ENCODE data around the gene STX19. TPM values are rescaled to one million over a fixed set of nuclear protein-coding genes. Genes with fewer than 3 reads are reported as not detected.

STX19 gene
- total and polyA plus RNA-seq, 2 experiments from 2014 or later, result not detected

GRCh38 chr3:94008253-94008652, 20.1 kb downstream of the STX19 start:
- no peaks in the 10 kb centered on the region for H3F3A ChIP-seq (ENCODE audit: insufficient read depth)
- no peaks in the 10 kb centered on the region for H4K20me1 ChIP-seq (ENCODE audit: insufficient read depth)
- H3K36me3 ChIP-seq (ENCODE audit: low read depth), result no peaks in the 10 kb centered on the region
- peaks cover 4% of the 10 kb centered on the region; the same call in 1 of the 2 replicates for H3K4me1 ChIP-seq (ENCODE audit: insufficient read depth)
- H3K79me2 ChIP-seq (ENCODE audit: insufficient read depth), result no peaks in the 10 kb centered on the region
- no peak overlapping the region for H2AFZ ChIP-seq
- no peak for DNase-seq
- no peak overlapping the region for H3K4me3 ChIP-seq
- H3K27me3 ChIP-seq (replicated peaks; ENCODE audit: insufficient read depth), result no peaks in the 10 kb centered on the region
- TF ChIP-seq EZH2 (IDR thresholded peaks at IDR 0.05; ENCODE audit: insufficient read depth, poor library complexity, severe bottlenecking) (no peak), EZH2phosphoT487 (IDR thresholded peaks at IDR 0.05; ENCODE audit: insufficient read depth, low read depth) (no peak)
- no peaks in the 10 kb centered on the region for H3K9me3 ChIP-seq (ENCODE audit: low read depth)
- H3K4me2 ChIP-seq (ENCODE audit: unreplicated experiment), result no peak overlapping the region
- no peak overlapping the region for H3K27ac ChIP-seq
- no peaks in the 10 kb centered on the region for H3K9me2 ChIP-seq (ENCODE audit: insufficient read depth)
- H3K9ac ChIP-seq, result no peak overlapping the region
- in situ Hi-C loops (cut with MboI), result no loop called here
- WGBS, 2 experiments (ENCODE audit: low coverage in 1 of 2, low lambda C conversion rate in 2 of 2, missing lambda C conversion rate in 2 of 2), result 96 to 100% methylated on average over 2 of the region's 2 CpGs

- Histone ChIP-seq H3K36me3 (ENCODE audit: low read depth) (no peaks in the 10 kb centered on the region), H3K4me3 (peak overlapping the region; percentile 73), H3K27me3 (replicated peaks; ENCODE audit: insufficient read depth) (no peaks in the 10 kb centered on the region), H3K9ac (peak overlapping the region; percentile 77), H3K4me1 (ENCODE audit: insufficient read depth) (peaks cover 4% of the 10 kb centered on the region; the same call in 1 of the 2 replicates), H3K27ac (no peak overlapping the region), H3F3A (ENCODE audit: insufficient read depth) (no peaks in the 10 kb centered on the region), H2AFZ (peak overlapping the region; percentile 89), H3K9me2 (ENCODE audit: insufficient read depth) (no peaks in the 10 kb centered on the region), H3K9me3 (ENCODE audit: low read depth) (no peaks in the 10 kb centered on the region), H3K79me2 (ENCODE audit: insufficient read depth) (no peaks in the 10 kb centered on the region), H3K4me2 (ENCODE audit: unreplicated experiment) (peak overlapping the region; percentile 94), H4K20me1 (ENCODE audit: insufficient read depth) (no peaks in the 10 kb centered on the region)
- no peak for TF ChIP-seq EZH2phosphoT487 (IDR thresholded peaks at IDR 0.05; ENCODE audit: insufficient read depth, low read depth)
- TF ChIP-seq EZH2 (IDR thresholded peaks at IDR 0.05; ENCODE audit: insufficient read depth, poor library complexity, severe bottlenecking), result no peak
- 1 to 3% methylated on average over 4 of the region's 4 CpGs for WGBS, 2 experiments (ENCODE audit: low coverage in 1 of 2, low lambda C conversion rate in 2 of 2, missing lambda C conversion rate in 2 of 2)
- in situ Hi-C loops (cut with MboI), result no loop called here
- peak; percentile 83 for DNase-seq
These were observed 24.0 kb downstream of the STX19 start for GRCh38 chr3:94004301-94004910.

GRCh38 chr3:94001827-94002495, 26.4 kb downstream of the STX19 start:
- in situ Hi-C loops (cut with MboI), result no loop called here
- H3K27ac ChIP-seq, result no peak overlapping the region
- H3K9ac ChIP-seq, result no peak overlapping the region
- no peak overlapping the region for H3K4me2 ChIP-seq (ENCODE audit: unreplicated experiment)
- H3F3A ChIP-seq (ENCODE audit: insufficient read depth), result no peaks in the 10 kb centered on the region
- peaks cover 4% of the 10 kb centered on the region; the same call in 1 of the 2 replicates for H3K4me1 ChIP-seq (ENCODE audit: insufficient read depth)
- DNase-seq, result no peak
- H3K27me3 ChIP-seq (replicated peaks; ENCODE audit: insufficient read depth), result no peaks in the 10 kb centered on the region
- H3K9me3 ChIP-seq (ENCODE audit: low read depth), result no peaks in the 10 kb centered on the region
- no peak for TF ChIP-seq EZH2phosphoT487 (IDR thresholded peaks at IDR 0.05; ENCODE audit: insufficient read depth, low read depth)
- TF ChIP-seq EZH2 (IDR thresholded peaks at IDR 0.05; ENCODE audit: insufficient read depth, poor library complexity, severe bottlenecking), result no peak
- 96 to 99% methylated on average over 3 of the region's 3 CpGs for WGBS, 2 experiments (ENCODE audit: low coverage in 1 of 2, low lambda C conversion rate in 2 of 2, missing lambda C conversion rate in 2 of 2)
- H3K79me2 ChIP-seq (ENCODE audit: insufficient read depth), result 0 out of 2 replicates have a peak, but pooled peaks cover 6% of the 10 kb centered on the region
- no peaks in the 10 kb centered on the region for H3K9me2 ChIP-seq (ENCODE audit: insufficient read depth)
- no peak overlapping the region for H2AFZ ChIP-seq
- no peaks in the 10 kb centered on the region for H4K20me1 ChIP-seq (ENCODE audit: insufficient read depth)
- H3K4me3 ChIP-seq, result no peak overlapping the region
- H3K36me3 ChIP-seq (ENCODE audit: low read depth), result no peaks in the 10 kb centered on the region

- H3K27me3 ChIP-seq (replicated peaks; ENCODE audit: insufficient read depth), result no peaks in the 10 kb centered on the region
- no peaks in the 10 kb centered on the region for H3K36me3 ChIP-seq (ENCODE audit: low read depth)
- H3K4me3 ChIP-seq, result no peak overlapping the region
- H3K79me2 ChIP-seq (ENCODE audit: insufficient read depth), result 0 out of 2 replicates have a peak, but pooled peaks cover 6% of the 10 kb centered on the region
- TF ChIP-seq EZH2phosphoT487 (IDR thresholded peaks at IDR 0.05; ENCODE audit: insufficient read depth, low read depth) (no peak), EZH2 (IDR thresholded peaks at IDR 0.05; ENCODE audit: insufficient read depth, poor library complexity, severe bottlenecking) (no peak)
- no peak for DNase-seq
- in situ Hi-C loops (cut with MboI), result no loop called here
- 88 to 95% methylated on average over 1 of the region's 1 CpG for WGBS, 2 experiments (ENCODE audit: low coverage in 1 of 2, low lambda C conversion rate in 2 of 2, missing lambda C conversion rate in 2 of 2)
- no peaks in the 10 kb centered on the region for H4K20me1 ChIP-seq (ENCODE audit: insufficient read depth)
- H3K9me3 ChIP-seq (ENCODE audit: low read depth), result no peaks in the 10 kb centered on the region
- H3K4me2 ChIP-seq (ENCODE audit: unreplicated experiment), result no peak overlapping the region
- peaks cover 4% of the 10 kb centered on the region; the same call in 1 of the 2 replicates for H3K4me1 ChIP-seq (ENCODE audit: insufficient read depth)
- no peak overlapping the region for H3K9ac ChIP-seq
- no peaks in the 10 kb centered on the region for H3F3A ChIP-seq (ENCODE audit: insufficient read depth)
- H3K9me2 ChIP-seq (ENCODE audit: insufficient read depth), result no peaks in the 10 kb centered on the region
- no peak overlapping the region for H3K27ac ChIP-seq
- H2AFZ ChIP-seq, result no peak overlapping the region
These were observed 27.2 kb downstream of the STX19 start for GRCh38 chr3:94001191-94001590.

Measured in GM23248 (cell line).